ENCODE data around the gene TCF19.
"Not testable (repeated sequence)": the region's sequence is repeated elsewhere in the genome, so short reads cannot be mapped to it uniquely, and the experiment has no call there.

DNA sequence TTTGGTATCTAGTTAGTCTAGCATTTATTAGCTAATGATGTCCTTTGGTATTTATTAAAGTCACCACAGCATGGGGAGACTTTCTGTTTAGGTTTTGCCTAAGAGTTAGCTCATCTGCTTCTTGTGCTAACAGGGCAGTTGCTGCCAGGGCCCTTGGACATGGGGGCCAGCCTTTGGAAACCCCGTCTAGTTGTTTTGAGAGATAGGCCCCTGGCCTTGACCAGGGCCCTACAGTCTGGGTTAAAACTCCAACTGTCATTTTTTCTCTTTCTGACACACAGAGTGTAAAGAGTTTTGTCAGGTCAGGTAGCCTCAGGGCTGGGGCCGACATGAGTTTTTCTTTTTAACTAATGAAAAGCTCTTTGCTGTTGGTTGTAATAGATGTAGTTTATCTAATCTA, 24.9 kb downstream of the TCF19 start:
- not testable (repeated sequence) for TF ChIP-seq POLR2A (IDR thresholded peaks at IDR 0.05)
- TF ChIP-seq, protein P1, sequence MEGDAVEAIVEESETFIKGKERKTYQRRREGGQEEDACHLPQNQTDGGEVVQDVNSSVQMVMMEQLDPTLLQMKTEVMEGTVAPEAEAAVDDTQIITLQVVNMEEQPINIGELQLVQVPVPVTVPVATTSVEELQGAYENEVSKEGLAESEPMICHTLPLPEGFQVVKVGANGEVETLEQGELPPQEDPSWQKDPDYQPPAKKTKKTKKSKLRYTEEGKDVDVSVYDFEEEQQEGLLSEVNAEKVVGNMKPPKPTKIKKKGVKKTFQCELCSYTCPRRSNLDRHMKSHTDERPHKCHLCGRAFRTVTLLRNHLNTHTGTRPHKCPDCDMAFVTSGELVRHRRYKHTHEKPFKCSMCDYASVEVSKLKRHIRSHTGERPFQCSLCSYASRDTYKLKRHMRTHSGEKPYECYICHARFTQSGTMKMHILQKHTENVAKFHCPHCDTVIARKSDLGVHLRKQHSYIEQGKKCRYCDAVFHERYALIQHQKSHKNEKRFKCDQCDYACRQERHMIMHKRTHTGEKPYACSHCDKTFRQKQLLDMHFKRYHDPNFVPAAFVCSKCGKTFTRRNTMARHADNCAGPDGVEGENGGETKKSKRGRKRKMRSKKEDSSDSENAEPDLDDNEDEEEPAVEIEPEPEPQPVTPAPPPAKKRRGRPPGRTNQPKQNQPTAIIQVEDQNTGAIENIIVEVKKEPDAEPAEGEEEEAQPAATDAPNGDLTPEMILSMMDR (IDR thresholded peaks at IDR 0.05) = not testable (repeated sequence)

Data from right lobe of liver (tissue), 4 donors.